Mucosa of rectum (tissue), 2 donors: Measurements from ENCODE around the gene GABRA5.

ENCODE experiments used
- H3K27ac ChIP-seq, 2 donors: one replicate each; pipeline ENCODE4 v1.7.0; 2013; ENCODE audit warnings: inconsistent platforms in 2 of 2, low read depth in 2 of 2, low read length in 2 of 2
- H3K27me3 ChIP-seq, 2 donors: one replicate each; pipeline ENCODE4 v1.7.0; 2013; ENCODE audit warnings: low read length in 2 of 2; ENCODE audit not compliant: control insufficient read depth in 2 of 2, insufficient read depth in 2 of 2
- H3K36me3 ChIP-seq, 2 donors: one replicate each; pipeline ENCODE4 v1.7.0; 2013; ENCODE audit warnings: low read length in 2 of 2; ENCODE audit not compliant: control insufficient read depth in 2 of 2, insufficient read depth in 2 of 2
- H3K4me1 ChIP-seq, 2 donors: one replicate each; pipeline ENCODE4 v1.7.0; 2013; ENCODE audit warnings: low read length in 2 of 2, mild to moderate bottlenecking in 1 of 2; ENCODE audit not compliant: control insufficient read depth in 2 of 2, insufficient read depth in 2 of 2
- H3K4me3 ChIP-seq, 2 donors: one replicate each; pipeline ENCODE4 v1.7.0; 2013; ENCODE audit warnings: low read length in 2 of 2
- H3K9ac ChIP-seq, 2 donors: one replicate each; pipeline ENCODE4 v1.7.0; 2013; ENCODE audit warnings: low read length in 2 of 2, low read depth in 1 of 2, mild to moderate bottlenecking in 1 of 2
- H3K9me3 ChIP-seq, 2 donors: one replicate each; pipeline ENCODE4 v1.7.0; 2013; ENCODE audit warnings: low read length in 2 of 2; ENCODE audit not compliant: control insufficient read depth in 2 of 2
- donor health status: healthy.
- donor health status: Normal muscosa, but diverticular disease.

Gene GABRA5

DNA sequence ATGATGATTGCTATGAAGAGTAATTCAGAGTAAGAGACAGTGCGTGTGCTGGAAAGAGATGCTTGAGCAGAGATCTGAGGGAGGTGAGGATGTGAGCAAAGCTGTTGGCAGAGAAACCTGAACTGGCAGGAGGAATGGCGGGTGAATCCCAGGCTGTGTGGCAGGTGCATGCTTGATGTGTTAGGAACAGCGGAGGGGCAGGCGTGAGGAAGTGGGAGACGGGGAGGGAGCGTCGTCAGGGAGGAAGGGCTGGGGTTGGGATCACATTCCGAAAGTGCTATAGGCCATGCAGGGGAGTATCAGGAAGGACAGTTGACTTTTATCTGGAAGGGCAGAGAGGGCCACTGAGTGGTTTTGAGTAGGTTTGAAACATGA is 8.6 kb downstream of the GABRA5 start:
- Histone ChIP-seq H3K9ac (no peak overlapping the region), H3K4me1 (no peaks in the 10 kb centered on the region), H3K27me3 (no peaks in the 10 kb centered on the region), H3K4me3 (no peak overlapping the region), H3K9me3 (no peaks in the 10 kb centered on the region), H3K36me3 (no peaks in the 10 kb centered on the region), H3K27ac (no peak overlapping the region)

DNA sequence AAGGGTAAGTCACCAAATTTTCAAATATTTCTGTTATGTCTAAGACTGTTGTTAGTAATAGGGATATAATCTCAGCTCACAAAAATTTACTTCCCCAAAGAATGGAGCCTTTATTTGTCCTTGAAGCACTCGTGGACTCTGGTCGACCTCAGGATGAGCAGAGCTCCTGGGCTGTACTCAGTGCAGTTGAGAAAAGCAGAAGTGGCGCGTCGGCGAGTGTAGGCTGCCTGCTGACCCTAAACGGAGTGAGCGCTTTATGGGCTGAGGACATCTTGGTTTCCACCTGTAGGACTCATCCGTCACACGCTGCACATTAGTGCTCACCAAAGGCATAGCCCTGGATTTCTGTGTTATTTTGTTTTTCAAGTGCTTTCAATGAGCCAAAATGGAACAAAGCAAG is 11.0 kb downstream of the GABRA5 start:
- no peaks in the 10 kb centered on the region for H3K4me1 ChIP-seq
- H3K9ac ChIP-seq, result no peak overlapping the region
- H3K27ac ChIP-seq, result no peak overlapping the region
- no peaks in the 10 kb centered on the region for H3K36me3 ChIP-seq
- H3K4me3 ChIP-seq, result no peak overlapping the region
- H3K27me3 ChIP-seq, result no peaks in the 10 kb centered on the region
- no peaks in the 10 kb centered on the region for H3K9me3 ChIP-seq

DNA sequence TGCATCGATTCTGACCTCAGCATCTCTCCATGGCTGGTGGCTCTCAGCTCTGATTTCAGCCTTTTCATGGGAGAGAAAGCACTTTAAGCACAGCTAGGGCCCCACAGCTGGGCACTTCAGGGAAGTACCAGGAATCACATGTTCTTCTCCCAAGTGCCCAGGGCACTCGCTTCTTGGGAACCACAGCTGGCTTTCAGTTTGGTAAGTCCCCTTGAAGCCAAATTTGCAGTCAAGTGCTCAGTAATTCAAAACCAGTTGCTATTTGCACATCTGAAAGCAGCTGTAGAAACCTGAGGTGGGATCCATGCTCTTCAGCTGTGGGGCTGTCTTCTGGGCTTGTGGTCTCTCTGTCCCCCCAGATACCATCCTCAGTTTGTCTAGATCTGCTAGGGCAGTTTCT is 12.8 kb downstream of the GABRA5 start:
- Histone ChIP-seq H3K4me1 (no peaks in the 10 kb centered on the region), H3K9me3 (no peaks in the 10 kb centered on the region), H3K27ac (no peak overlapping the region), H3K36me3 (no peaks in the 10 kb centered on the region), H3K9ac (no peak overlapping the region), H3K27me3 (no peaks in the 10 kb centered on the region), H3K4me3 (no peak overlapping the region)

DNA sequence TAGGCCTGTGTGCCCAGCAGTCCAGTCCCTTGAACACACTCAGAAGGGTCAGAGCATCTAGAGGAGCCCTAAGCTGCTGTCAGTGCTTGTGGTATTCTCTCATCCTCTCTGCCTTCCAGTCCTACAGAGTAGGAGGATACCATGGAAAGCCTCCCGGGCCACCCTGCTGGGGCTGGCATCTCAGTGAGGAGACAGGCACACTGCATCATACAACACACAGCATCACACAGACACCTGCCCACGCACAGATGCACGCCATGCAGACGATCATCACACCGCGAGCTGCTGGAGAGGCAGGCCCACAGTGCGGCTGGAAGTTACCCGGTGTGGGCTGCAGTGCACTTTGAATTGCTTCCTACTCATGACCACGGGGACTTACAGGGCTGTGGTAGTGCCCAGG is 15.2 kb downstream of the GABRA5 start:
- Histone ChIP-seq H3K27me3 (no peaks in the 10 kb centered on the region), H3K9me3 (no peaks in the 10 kb centered on the region), H3K27ac (no peak overlapping the region), H3K9ac (no peak overlapping the region), H3K4me3 (no peak overlapping the region), H3K36me3 (no peaks in the 10 kb centered on the region), H3K4me1 (no peaks in the 10 kb centered on the region)

DNA sequence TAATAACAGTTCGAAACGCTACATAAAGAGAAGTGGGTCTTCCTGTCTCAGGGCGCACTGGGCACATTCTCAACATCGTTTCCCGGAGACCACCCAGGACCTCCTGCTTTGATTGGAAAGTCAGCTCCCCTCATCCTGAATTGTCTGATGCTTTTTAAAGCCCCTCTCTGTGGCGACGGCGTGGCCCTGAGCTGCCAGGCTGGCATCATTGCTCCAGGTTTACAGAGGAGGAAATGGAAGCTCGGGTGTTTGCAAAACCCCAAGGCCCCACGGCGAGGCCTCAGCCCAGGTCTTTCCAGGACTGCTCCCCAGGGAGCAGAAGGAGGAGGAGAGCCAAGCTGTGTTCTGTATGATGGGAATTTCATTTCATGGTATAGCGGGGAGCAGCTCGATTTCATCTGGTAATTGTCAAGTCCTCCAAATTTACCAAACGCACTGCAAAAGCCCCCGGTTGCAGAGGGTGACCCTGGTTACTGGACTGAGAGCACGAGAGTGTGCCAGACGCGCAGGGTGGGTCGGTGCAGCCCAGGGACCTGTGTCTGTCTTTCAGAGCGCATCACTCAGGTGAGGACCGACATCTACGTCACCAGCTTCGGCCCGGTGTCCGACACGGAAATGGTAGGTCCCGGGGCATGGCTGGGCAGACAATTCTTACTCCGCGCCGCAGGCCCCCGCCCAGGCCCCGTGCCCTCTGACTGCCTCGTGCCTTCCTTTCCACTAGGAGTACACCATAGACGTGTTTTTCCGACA is 15.9 kb downstream of the GABRA5 start:
- Histone ChIP-seq H3K36me3 (no peaks in the 10 kb centered on the region), H3K9ac (no peak overlapping the region), H3K27ac (no peak overlapping the region), H3K4me3 (no peak overlapping the region), H3K9me3 (no peaks in the 10 kb centered on the region), H3K27me3 (no peaks in the 10 kb centered on the region), H3K4me1 (no peaks in the 10 kb centered on the region)

DNA sequence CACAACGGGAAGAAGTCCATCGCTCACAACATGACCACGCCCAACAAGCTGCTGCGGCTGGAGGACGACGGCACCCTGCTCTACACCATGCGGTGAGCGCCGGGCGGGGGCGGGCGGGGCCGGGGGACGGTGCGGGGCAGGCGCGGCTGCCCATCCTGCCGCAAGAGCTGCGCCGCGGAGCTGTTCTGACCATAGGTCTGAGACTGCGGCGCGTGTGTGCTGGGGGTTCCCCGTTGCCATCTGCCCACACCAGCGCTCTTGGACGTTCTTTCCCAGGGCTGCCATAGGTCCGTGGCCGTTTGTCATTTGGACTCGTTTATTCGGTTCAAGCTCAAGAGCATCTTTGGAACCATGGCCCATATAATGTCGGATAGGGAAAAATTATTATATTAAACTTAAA is 16.6 kb downstream of the GABRA5 start:
- Histone ChIP-seq H3K27me3 (no peaks in the 10 kb centered on the region), H3K36me3 (no peaks in the 10 kb centered on the region), H3K4me3 (no peak overlapping the region), H3K9me3 (no peaks in the 10 kb centered on the region), H3K27ac (no peak overlapping the region), H3K4me1 (no peaks in the 10 kb centered on the region), H3K9ac (no peak overlapping the region)

DNA sequence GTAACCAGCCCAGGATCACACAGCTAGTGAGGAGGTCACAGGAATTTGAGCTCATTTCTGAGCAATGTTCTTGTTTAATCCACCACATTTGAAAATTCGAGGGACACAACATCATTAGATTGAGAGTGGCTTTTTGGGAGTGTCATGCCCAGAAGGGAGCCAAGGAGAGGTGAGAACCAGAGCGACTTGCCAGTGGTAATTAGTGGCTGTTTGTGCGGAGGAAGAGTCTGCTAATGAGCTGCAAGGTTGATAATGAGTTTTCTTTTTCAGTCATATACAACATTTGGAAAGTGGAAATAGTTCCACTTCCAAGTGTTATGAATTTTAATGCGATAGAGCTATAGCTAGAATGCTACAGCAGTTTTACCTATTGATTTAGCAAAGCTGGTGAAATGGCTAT is 19.7 kb downstream of the GABRA5 start:
- Histone ChIP-seq H3K4me1 (no peaks in the 10 kb centered on the region), H3K27ac (no peak overlapping the region), H3K36me3 (no peaks in the 10 kb centered on the region), H3K27me3 (no peaks in the 10 kb centered on the region), H3K4me3 (no peak overlapping the region), H3K9ac (no peak overlapping the region), H3K9me3 (no peaks in the 10 kb centered on the region)

DNA sequence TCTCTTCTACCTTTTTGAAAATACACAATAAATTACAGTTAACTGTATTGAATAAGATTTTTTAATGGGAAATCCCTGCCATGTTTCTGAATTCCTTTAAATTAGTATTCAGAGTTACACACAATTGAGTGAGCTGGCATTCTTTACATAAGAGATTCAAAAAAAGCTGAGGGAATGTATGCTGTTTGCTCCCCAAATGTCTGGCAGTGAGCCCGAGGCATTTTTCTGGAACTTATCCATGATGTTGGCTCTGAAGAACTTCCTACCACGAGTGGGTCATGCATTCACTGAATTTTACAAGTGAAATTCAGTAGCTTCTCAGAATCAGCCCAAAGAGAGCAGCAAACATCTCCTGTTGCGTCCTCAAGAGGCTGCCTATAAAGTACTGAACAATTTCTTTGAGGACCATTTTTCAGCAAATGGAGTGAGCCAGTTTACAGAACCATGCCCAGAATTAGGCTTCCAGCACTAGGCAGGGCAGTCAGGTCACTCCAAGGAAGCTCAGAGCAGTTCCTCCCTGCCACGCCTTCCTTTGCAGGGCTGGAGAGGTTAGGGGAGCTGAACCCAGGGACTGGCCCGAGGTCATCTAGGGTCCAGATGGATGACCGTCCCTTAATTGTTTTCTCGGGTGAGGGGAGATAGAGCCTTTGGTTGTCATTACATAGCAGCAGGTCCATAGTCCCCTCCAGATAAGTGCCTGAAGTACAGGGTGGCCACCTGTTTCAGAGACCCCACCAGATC is 21.2 kb downstream of the GABRA5 start:
- Histone ChIP-seq H3K9me3 (no peaks in the 10 kb centered on the region), H3K4me3 (no peak overlapping the region), H3K36me3 (no peaks in the 10 kb centered on the region), H3K9ac (no peak overlapping the region), H3K4me1 (no peaks in the 10 kb centered on the region), H3K27me3 (peaks cover 0 to 3% of the 10 kb centered on the region in 2 donors), H3K27ac (no peak overlapping the region)

DNA sequence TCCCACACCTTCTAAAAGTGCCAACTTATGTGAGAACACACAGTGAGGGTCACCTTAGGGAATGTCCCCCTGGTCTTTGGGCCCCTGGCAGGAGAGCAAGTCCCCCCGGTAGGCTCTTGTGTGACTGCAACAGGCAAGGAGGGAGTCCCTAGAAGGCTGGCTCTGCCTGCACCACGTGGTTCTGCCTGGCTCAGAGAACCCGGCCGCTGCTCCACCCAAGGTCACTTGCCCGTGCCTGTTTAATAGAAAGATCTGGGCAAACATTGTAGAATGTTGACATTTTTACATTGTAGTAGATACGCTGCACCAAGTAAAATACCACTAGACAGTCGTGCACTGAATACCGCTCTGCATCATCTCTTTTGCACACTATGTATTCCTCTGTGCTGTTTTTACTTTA is 21.9 kb downstream of the GABRA5 start:
- Histone ChIP-seq H3K27ac (no peak overlapping the region), H3K36me3 (no peaks in the 10 kb centered on the region), H3K4me3 (no peak overlapping the region), H3K9me3 (no peaks in the 10 kb centered on the region), H3K27me3 (peaks cover 0 to 3% of the 10 kb centered on the region in 2 donors), H3K4me1 (no peaks in the 10 kb centered on the region), H3K9ac (no peak overlapping the region)

DNA sequence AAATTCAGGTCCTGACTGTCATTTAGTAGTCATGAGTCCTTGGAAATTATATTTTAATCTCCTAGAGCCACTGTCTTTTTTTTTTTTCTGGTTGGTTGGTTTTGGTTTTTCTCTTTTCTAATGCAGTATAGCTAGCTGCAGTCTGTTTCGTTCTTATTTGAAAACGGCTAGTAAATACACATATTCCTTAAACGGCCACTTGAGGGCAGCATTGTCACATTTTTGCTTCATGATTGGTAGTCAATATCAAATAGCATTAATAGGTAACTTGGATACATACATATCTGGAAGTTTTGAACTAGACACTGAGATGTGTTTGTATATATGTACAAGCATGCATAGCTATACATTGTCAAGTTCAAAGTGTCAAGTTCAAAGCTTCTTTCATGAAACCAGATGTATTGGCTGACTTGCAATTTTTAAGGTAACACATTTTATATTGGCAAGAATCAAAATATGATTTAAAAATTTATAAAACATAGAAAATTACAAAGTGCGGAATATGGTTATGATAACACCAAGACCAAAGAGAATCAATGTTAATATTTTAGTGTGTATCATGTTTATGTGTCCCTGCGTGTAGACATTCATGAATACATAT is 22.5 kb downstream of the GABRA5 start:
- Histone ChIP-seq H3K4me3 (no peak overlapping the region), H3K27me3 (peaks cover 0 to 3% of the 10 kb centered on the region in 2 donors), H3K27ac (no peak overlapping the region), H3K9me3 (no peaks in the 10 kb centered on the region), H3K36me3 (no peaks in the 10 kb centered on the region), H3K4me1 (no peaks in the 10 kb centered on the region), H3K9ac (no peak overlapping the region)
